SK-N-SH treated with all-trans-retinoic acid at 6 μM for 48 hours (cell line): ENCODE results near the gene PCGF5.
A peak's percentile ranks its signal among the peaks of the same experiment; 100 is the strongest.

ENCODE experiments used
- ATAC-seq: fragments of 200-7000 bp; cut with Tn5 transposase; 3 replicates; pipeline ENCODE4 v1.9.1; 2020; ENCODE audit warnings: mild to moderate bottlenecking, moderate library complexity
- ARNTL ChIP-seq: fragments of 450-650 bp; formaldehyde crosslinking; IDR thresholded peaks from 2 replicates; pipeline ENCODE4 v1.5.0; 2020; ENCODE audit warnings: low read depth, mild to moderate bottlenecking, moderate library complexity, borderline replicate concordance
- BACH2 ChIP-seq: fragments of 250-450 bp; sonication (Bioruptor Pico); IDR thresholded peaks from 2 replicates; pipeline ENCODE4 v1.9.0; 2021; ENCODE audit warnings: mild to moderate bottlenecking, borderline replicate concordance
- CREB5 ChIP-seq: fragments of 250-450 bp; sonication (Bioruptor Pico); IDR thresholded peaks from 2 replicates; pipeline ENCODE4 v1.5.1; 2020; ENCODE audit warnings: low read depth, mild to moderate bottlenecking, moderate library complexity
- CSDC2 ChIP-seq: fragments of 250-450 bp; sonication (Bioruptor Pico); IDR thresholded peaks from 2 replicates; pipeline ENCODE4 v1.5.0; 2020; ENCODE audit warnings: mild to moderate bottlenecking, moderate library complexity
- CSRNP3 ChIP-seq: fragments of 250-450 bp; sonication (Bioruptor Pico); IDR thresholded peaks from 2 replicates; pipeline ENCODE4 v1.5.1; 2021; ENCODE audit warnings: mild to moderate bottlenecking, moderate library complexity
- ESRRG ChIP-seq: fragments of 250-450 bp; sonication (Bioruptor Pico); IDR thresholded peaks from 2 replicates; pipeline ENCODE4 v1.6.1; 2021; ENCODE audit warnings: mild to moderate bottlenecking
- GLIS3 ChIP-seq: fragments of 250-450 bp; sonication (Bioruptor Pico); IDR thresholded peaks from 2 replicates; pipeline ENCODE4 v1.5.0; 2020; ENCODE audit warnings: mild to moderate bottlenecking, moderate library complexity
- ISL1 ChIP-seq: fragments of 250-450 bp; sonication (Bioruptor Pico); IDR thresholded peaks from 2 replicates; pipeline ENCODE4 v2.1.2; 2022; ENCODE audit warnings: mild to moderate bottlenecking, moderate library complexity
- OSR1 ChIP-seq: fragments of 250-450 bp; sonication (Bioruptor Pico); IDR thresholded peaks from 2 replicates; pipeline ENCODE4 v1.8.0; 2022; ENCODE audit warnings: moderate library complexity, mild to moderate bottlenecking, inconsistent platforms
- PATZ1 ChIP-seq: fragments of 250-450 bp; sonication (Bioruptor Pico); IDR thresholded peaks from 2 replicates; pipeline ENCODE4 v1.8.0; 2020; ENCODE audit warnings: mild to moderate bottlenecking, moderate library complexity, borderline replicate concordance
- PPARA ChIP-seq: fragments of 250-450 bp; sonication (Bioruptor Pico); IDR thresholded peaks from 2 replicates; pipeline ENCODE4 v1.5.0; 2020; ENCODE audit warnings: mild to moderate bottlenecking, borderline replicate concordance
- RARB ChIP-seq: fragments of 250-450 bp; sonication (Bioruptor Pico); IDR thresholded peaks from 2 replicates; pipeline ENCODE4 v1.8.0; 2021; ENCODE audit warnings: mild to moderate bottlenecking, moderate library complexity
- SNAI2 ChIP-seq: fragments of 250-450 bp; sonication (Bioruptor Pico); IDR thresholded peaks from 2 replicates; pipeline ENCODE4 v1.5.0; 2020; ENCODE audit warnings: mild to moderate bottlenecking, moderate library complexity
- TCF4 ChIP-seq: fragments of 250-450 bp; sonication (Bioruptor Pico); IDR thresholded peaks from 2 replicates; pipeline ENCODE4 v1.8.0; 2021; ENCODE audit warnings: mild to moderate bottlenecking, moderate library complexity, borderline replicate concordance
- TOX ChIP-seq: fragments of 250-450 bp; sonication (Bioruptor Pico); IDR thresholded peaks from 2 replicates; pipeline ENCODE4 v1.8.0; 2021; ENCODE audit warnings: mild to moderate bottlenecking, moderate library complexity, borderline replicate concordance
- TSHZ2 ChIP-seq: fragments of 250-450 bp; sonication (Bioruptor Pico); IDR thresholded peaks from 2 replicates; pipeline ENCODE4 v1.5.0; 2020; ENCODE audit warnings: mild to moderate bottlenecking, moderate library complexity
- ZC3H10 ChIP-seq: fragments of 250-450 bp; sonication (Bioruptor Pico); IDR thresholded peaks from 2 replicates; pipeline ENCODE4 v1.5.1; 2021; ENCODE audit warnings: mild to moderate bottlenecking, moderate library complexity
- ZFP3 ChIP-seq: fragments of 250-450 bp; sonication (Bioruptor Pico); IDR thresholded peaks from 2 replicates; pipeline ENCODE4 v1.5.0; 2020; ENCODE audit warnings: mild to moderate bottlenecking, moderate library complexity
- ZNF565 ChIP-seq: fragments of 450-650 bp; formaldehyde crosslinking; conservative IDR thresholded peaks from 2 replicates; pipeline ENCODE4 v1.5.0; 2020; ENCODE audit warnings: low read depth, mild to moderate bottlenecking, moderate library complexity
- ZNF70 ChIP-seq: fragments of 450-650 bp; formaldehyde crosslinking; IDR thresholded peaks from 2 replicates; pipeline ENCODE4 v1.5.0; 2020; ENCODE audit warnings: mild to moderate bottlenecking, moderate library complexity

The PCGF5 gene

GRCh38 chr10:91197127-91197526, 23.3 kb upstream of the PCGF5 start:
- ATAC-seq = peak; percentile 70
- TF ChIP-seq TSHZ2 (CRISPR knock-in tag) = no peak
- TF ChIP-seq CSRNP3 (CRISPR knock-in tag) = no peak
- no peak for TF ChIP-seq ARNTL (CRISPR knock-in tag)
- TF ChIP-seq GLIS3 (CRISPR knock-in tag) = no peak
- TF ChIP-seq RARB (CRISPR knock-in tag) = no peak
- TF ChIP-seq PATZ1 (CRISPR knock-in tag) = no peak
- TF ChIP-seq CSDC2 (CRISPR knock-in tag) = no peak
- no peak for TF ChIP-seq SNAI2 (CRISPR knock-in tag)

- TF ChIP-seq PATZ1 (CRISPR knock-in tag) = no peak
- no peak for TF ChIP-seq CSDC2 (CRISPR knock-in tag)
- no peak for TF ChIP-seq TOX (CRISPR knock-in tag)
- no peak for TF ChIP-seq TCF4
- TF ChIP-seq ESRRG = no peak
- TF ChIP-seq BACH2 (CRISPR knock-in tag) = no peak
- TF ChIP-seq GLIS3 (CRISPR knock-in tag) = no peak
- TF ChIP-seq ZFP3 = no peak
- TF ChIP-seq SNAI2 (CRISPR knock-in tag) = no peak
- no peak for TF ChIP-seq OSR1
- TF ChIP-seq ZC3H10 (CRISPR knock-in tag) = no peak
- no peak for TF ChIP-seq ZNF70 (CRISPR knock-in tag)
- no peak for TF ChIP-seq ISL1 (CRISPR knock-in tag)
- no peak for TF ChIP-seq PPARA
- ATAC-seq = no peak
Observed at GRCh38 chr10:91198781-91199180, 21.7 kb upstream of the PCGF5 start.

- ATAC-seq = no peak
- TF ChIP-seq ARNTL (CRISPR knock-in tag) = no peak
- no peak for TF ChIP-seq BACH2 (CRISPR knock-in tag)
- TF ChIP-seq SNAI2 (CRISPR knock-in tag) = no peak
- TF ChIP-seq ZNF565 (CRISPR knock-in tag) = no peak
- TF ChIP-seq OSR1 = no peak
- TF ChIP-seq CSRNP3 (CRISPR knock-in tag) = no peak
- no peak for TF ChIP-seq ZFP3
- TF ChIP-seq CREB5 (CRISPR knock-in tag) = no peak
- TF ChIP-seq ZNF70 (CRISPR knock-in tag) = no peak
- TF ChIP-seq GLIS3 (CRISPR knock-in tag) = no peak
- no peak for TF ChIP-seq PPARA
- no peak for TF ChIP-seq TSHZ2 (CRISPR knock-in tag)
- no peak for TF ChIP-seq ZC3H10 (CRISPR knock-in tag)
- TF ChIP-seq TOX (CRISPR knock-in tag) = no peak
Observed at GRCh38 chr10:91200314-91201212, 19.9 kb upstream of the PCGF5 start.
